GM12865 (cell line): Measurements from ENCODE around the gene ARID4B.

Experiments
- DNase-seq: peaks from one replicate; pipeline ENCODE4 v3.0.0; 2010; ENCODE audit warnings: low read depth
- H3K4me3 ChIP-seq: 2 replicates; pipeline ENCODE4 v1.5.1; 2011; ENCODE audit warnings: mild to moderate bottlenecking, low read depth, low read length, control low read depth
- CTCF ChIP-seq: IDR thresholded peaks from 2 replicates; pipeline ENCODE4 v1.5.1; 2011; ENCODE audit warnings: low read length, control low read depth, low read depth, inconsistent platforms; ENCODE audit not compliant: insufficient read depth; ENCODE audit errors: missing control alignments

ARID4B gene

GRCh38 chr1:235244974-235245592 lies 82.9 kb downstream of the ARID4B start:
- no peak for TF ChIP-seq CTCF
- no peak for DNase-seq
- H3K4me3 ChIP-seq, result no peak overlapping the region

GRCh38 chr1:235240960-235241359 lies 87.0 kb downstream of the ARID4B start:
- TF ChIP-seq CTCF, result no peak
- DNase-seq, result no peak
- no peak overlapping the region for H3K4me3 ChIP-seq

DNA sequence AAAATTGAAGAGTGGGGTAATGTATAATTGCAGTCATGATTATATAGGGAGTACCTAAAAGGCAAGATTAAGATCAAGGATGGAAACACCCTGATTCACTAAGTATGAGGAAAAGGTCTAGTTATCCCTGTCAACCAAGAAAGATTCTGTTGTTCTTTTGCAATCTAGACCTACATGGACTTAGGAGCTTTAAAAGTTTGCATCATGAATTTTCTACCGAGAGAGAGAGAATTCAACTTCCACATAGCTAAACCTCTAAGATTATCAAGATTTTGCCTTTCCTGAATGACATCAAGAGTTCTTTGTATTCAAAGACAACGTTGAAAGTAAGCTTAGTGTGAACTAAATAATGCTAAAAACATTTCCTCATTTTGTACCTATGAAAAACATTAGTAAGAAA lies 88.1 kb downstream of the ARID4B start:
- DNase-seq, result no peak
- no peak for TF ChIP-seq CTCF
- no peak overlapping the region for H3K4me3 ChIP-seq

GRCh38 chr1:235238558-235238957 lies 89.4 kb downstream of the ARID4B start:
- H3K4me3 ChIP-seq, result no peak overlapping the region
- no peak for DNase-seq
- no peak for TF ChIP-seq CTCF

GRCh38 chr1:235236128-235236527 lies 91.9 kb downstream of the ARID4B start:
- H3K4me3 ChIP-seq, result no peak overlapping the region
- no peak for DNase-seq
- TF ChIP-seq CTCF, result no peak

GRCh38 chr1:235229868-235230267 lies 98.1 kb downstream of the ARID4B start:
- no peak for DNase-seq
- TF ChIP-seq CTCF, result no peak

GRCh38 chr1:235227414-235227813 lies 100.6 kb downstream of the ARID4B start:
- no peak for TF ChIP-seq CTCF
- no peak overlapping the region for H3K4me3 ChIP-seq
- no peak for DNase-seq

More at GRCh38 chr1:235229868-235230267, 98.1 kb downstream of the ARID4B start:
- H3K4me3 ChIP-seq, result no peak overlapping the region
